Testis (tissue), 3 donors: ENCODE measurements around the gene ANKS1B. TPM values are rescaled to one million over a fixed set of nuclear protein-coding genes. Genes with fewer than 3 reads are reported as not detected.

Source experiments
- DNase-seq: peaks from one replicate; pipeline ENCODE4 v3.0.0-alpha.2; 2019
- H3K27ac ChIP-seq, 2 donors: fragments of 200-600 bp; sonication (generic); one replicate each; pipeline ENCODE4 v1.5.1; 2019
- H3K27me3 ChIP-seq: fragments of 200-600 bp; sonication (generic); one replicate; pipeline ENCODE4 v1.5.1; 2019
- H3K36me3 ChIP-seq: fragments of 200-600 bp; sonication (generic); one replicate; pipeline ENCODE4 v1.5.1; 2017; ENCODE audit warnings: low read depth; ENCODE audit errors: missing control alignments
- H3K4me1 ChIP-seq: fragments of 200-600 bp; sonication (generic); one replicate; pipeline ENCODE4 v1.5.1; 2019
- H3K4me3 ChIP-seq, 2 donors: fragments of 200-600 bp; sonication (generic); one replicate each; pipeline ENCODE4 v1.5.1; 2017 to 2019
- H3K9me3 ChIP-seq: fragments of 200-600 bp; sonication (generic); one replicate; pipeline ENCODE4 v1.5.1; 2017
- CTCF ChIP-seq, 3 experiments: fragments of 450-650 bp in 2 of 3; fragments of 200-600 bp in 1 of 3; sonication (generic) in 1 of 3; IDR thresholded peaks; one replicate each; pipeline ENCODE4 v1.5.1; 2016 to 2019; ENCODE audit warnings: antibody characterized with exemption in 3 of 3, mild to moderate bottlenecking in 2 of 3, moderate library complexity in 1 of 3
- POLR2A ChIP-seq: fragments of 450-650 bp; IDR thresholded peaks from one replicate; pipeline ENCODE4 v1.6.1; 2017; ENCODE audit warnings: antibody characterized with exemption, mild to moderate bottlenecking, moderate library complexity
- WGBS, 2 donors: methylation state at CpG; one replicate each; pipeline ENCODE4 v1.1.5; 2018; 5-methylcytosine and 5-hydroxymethylcytosine counted together
- intact Hi-C: fragments of 100-400 bp; cut with DNase I; formaldehyde crosslinking; loops from one replicate; pipeline ENCODE4 v1.15.1; 2023; ENCODE audit warnings: low total_unique reads
- polyA plus RNA-seq: library from polyadenylated mRNA; stranded (reverse); fragments of 350-450 nt; fragmentation: Illumina TruSeq; extraction: RNeasy Lipid Tissue Mini Kit (QIAGEN cat#74804); gene quantifications from one replicate; pipeline ENCODE4 v1.2.3, GENCODE V29; 2014; ENCODE audit warnings: low read depth, low replicate concordance; ENCODE audit not compliant: insufficient read depth
- total RNA-seq, 2 donors: library from RNA; depleted of rRNA; stranded (reverse); fragments of >200 nt; gene quantifications; one replicate each; pipeline ENCODE4 v1.2.3, GENCODE V29; 2016

ANKS1B gene
- total and polyA plus RNA-seq, 3 donors from 2014 or later = 26.8 to 58.2 (median 30.9) TPM

GRCh38 chr12:99265648-99266047 lies 719.1 kb downstream of the ANKS1B start:
- Histone ChIP-seq H3K27me3 (no peaks in the 10 kb centered on the region), H3K9me3 (no peaks in the 10 kb centered on the region), H3K4me3 (no peak overlapping the region), H3K27ac (no peak overlapping the region), H3K4me1 (no peaks in the 10 kb centered on the region), H3K36me3 (no peaks in the 10 kb centered on the region)
- no peak for TF ChIP-seq POLR2A
- TF ChIP-seq CTCF (IDR thresholded peaks at IDR 0.05) = no peak
- DNase-seq = no peak
- intact Hi-C loops = no loop called here
- 80 to 89% methylated on average over 3 of the region's 3 CpGs for WGBS, 2 donors

GRCh38 chr12:99261256-99261655 lies 723.5 kb downstream of the ANKS1B start:
- no peaks in the 10 kb centered on the region for H3K9me3 ChIP-seq
- H3K27ac ChIP-seq = no peak overlapping the region
- H3K36me3 ChIP-seq = no peaks in the 10 kb centered on the region
- DNase-seq = no peak
- H3K4me3 ChIP-seq = no peak overlapping the region
- intact Hi-C loops = no loop called here
- TF ChIP-seq CTCF (IDR thresholded peaks at IDR 0.05) (no peak), POLR2A (no peak)
- H3K27me3 ChIP-seq = no peaks in the 10 kb centered on the region
- no peaks in the 10 kb centered on the region for H3K4me1 ChIP-seq
- 94 to 97% methylated on average over 1 of the region's 1 CpG for WGBS, 2 donors

GRCh38 chr12:99260456-99260996 lies 724.2 kb downstream of the ANKS1B start:
- H3K27ac ChIP-seq = no peak overlapping the region
- DNase-seq = no peak
- H3K4me3 ChIP-seq = no peak overlapping the region
- H3K9me3 ChIP-seq = no peaks in the 10 kb centered on the region
- no peaks in the 10 kb centered on the region for H3K36me3 ChIP-seq
- 66 to 68% methylated on average over 4 of the region's 4 CpGs for WGBS, 2 donors
- intact Hi-C loops = no loop called here
- TF ChIP-seq CTCF (IDR thresholded peaks at IDR 0.05) (no peak), POLR2A (no peak)
- H3K27me3 ChIP-seq = no peaks in the 10 kb centered on the region
- no peaks in the 10 kb centered on the region for H3K4me1 ChIP-seq

- Histone ChIP-seq H3K27me3 (no peaks in the 10 kb centered on the region), H3K9me3 (no peaks in the 10 kb centered on the region), H3K4me1 (no peaks in the 10 kb centered on the region), H3K27ac (no peak overlapping the region), H3K4me3 (no peak overlapping the region), H3K36me3 (no peaks in the 10 kb centered on the region)
- DNase-seq = no peak
- intact Hi-C loops = no loop called here
- WGBS, 2 donors = 67% methylated on average over 12 of the region's 12 CpGs
- no peak for TF ChIP-seq POLR2A
- TF ChIP-seq CTCF (IDR thresholded peaks at IDR 0.05) = no peak
Measured at GRCh38 chr12:99259040-99259934, 725.4 kb downstream of the ANKS1B start.
